GM12875 (cell line): ENCODE results near the gene ACP4.
"Not testable (repeated sequence)": the region's sequence is repeated elsewhere in the genome, so short reads cannot be mapped to it uniquely, and the experiment has no call there.

Experiments used
- H3K4me3 ChIP-seq: one replicate; pipeline ENCODE4 v1.5.1; 2011; ENCODE audit warnings: low read depth, low read length, control low read depth
- CTCF ChIP-seq: IDR thresholded peaks from 2 replicates; pipeline ENCODE4 v1.5.1; 2011; ENCODE audit warnings: low read depth, mild to moderate bottlenecking, control low read depth, inconsistent platforms, low read length, moderate library complexity, borderline replicate concordance; ENCODE audit not compliant: insufficient read depth

Gene ACP4

DNA sequence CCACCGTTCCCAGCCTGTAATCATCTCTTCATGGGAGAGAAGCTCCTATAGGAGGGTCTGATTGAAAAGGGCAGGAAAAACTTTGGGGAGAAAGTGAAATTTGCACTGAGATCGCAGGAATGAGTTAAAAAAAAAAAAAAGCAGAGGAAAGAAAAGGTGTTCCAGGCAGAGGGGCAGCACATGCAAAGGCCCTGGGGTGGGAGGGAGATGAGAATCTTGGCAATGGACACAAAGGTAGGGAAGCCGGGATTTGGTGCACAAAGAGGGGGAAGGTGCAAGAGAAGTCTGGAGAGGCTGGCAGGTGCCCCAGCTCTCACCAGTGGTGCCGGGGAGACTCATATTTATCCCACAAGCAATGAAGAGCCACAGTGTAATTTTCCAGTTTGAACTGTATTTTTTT lies 36.3 kb upstream of the ACP4 start:
- TF ChIP-seq CTCF: no peak
- no peak overlapping the region for H3K4me3 ChIP-seq

DNA sequence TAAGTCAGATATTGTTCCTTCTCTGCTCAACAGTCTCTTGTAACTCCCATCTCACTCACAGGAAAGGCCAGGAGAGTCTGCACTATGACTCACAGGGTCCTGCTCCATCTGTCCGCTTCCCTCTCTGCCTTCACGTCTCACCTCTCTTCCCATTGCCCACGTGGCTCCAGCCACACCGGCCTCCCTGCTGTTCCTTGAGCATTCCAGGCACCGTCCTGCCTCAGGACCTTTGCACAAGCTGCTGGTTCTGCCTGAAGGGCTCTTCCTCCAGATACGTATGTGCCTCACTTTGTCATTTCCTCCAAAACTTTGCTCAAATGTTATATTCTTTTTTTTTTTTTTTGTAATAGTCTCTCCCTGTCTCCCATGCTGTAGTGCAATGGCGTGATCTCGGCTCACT lies 34.0 kb upstream of the ACP4 start:
- not testable (repeated sequence) for H3K4me3 ChIP-seq

- not testable (repeated sequence) for H3K4me3 ChIP-seq
These were observed 32.6 kb upstream of the ACP4 start for GRCh38 chr19:50757624-50758023.

GRCh38 chr19:50759076-50759475 lies 31.1 kb upstream of the ACP4 start:
- H3K4me3 ChIP-seq: not testable (repeated sequence)

DNA sequence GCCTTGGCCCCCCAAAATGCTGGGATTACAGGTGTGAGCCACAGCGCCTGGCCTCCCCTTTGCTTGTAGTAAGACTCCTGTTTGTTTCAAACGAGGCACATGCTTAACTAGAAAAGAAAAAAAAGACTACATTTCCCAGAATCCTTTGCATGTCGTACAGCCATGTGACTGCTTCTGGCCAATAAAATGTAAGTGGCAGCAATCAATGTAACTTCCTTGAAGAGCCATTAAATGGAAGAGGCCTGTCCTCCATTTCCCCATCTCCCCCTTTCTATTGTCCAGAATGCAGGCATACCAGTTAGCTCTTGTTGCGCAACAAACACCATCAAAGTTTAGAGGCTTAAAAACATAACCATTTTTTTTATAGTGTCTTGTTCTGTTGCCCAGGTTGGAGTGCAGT lies 30.3 kb upstream of the ACP4 start:
- no peak overlapping the region for H3K4me3 ChIP-seq
- TF ChIP-seq CTCF: no peak

- H3K4me3 ChIP-seq: not testable (repeated sequence)
These were observed 28.7 kb upstream of the ACP4 start for GRCh38 chr19:50761501-50761900.

DNA sequence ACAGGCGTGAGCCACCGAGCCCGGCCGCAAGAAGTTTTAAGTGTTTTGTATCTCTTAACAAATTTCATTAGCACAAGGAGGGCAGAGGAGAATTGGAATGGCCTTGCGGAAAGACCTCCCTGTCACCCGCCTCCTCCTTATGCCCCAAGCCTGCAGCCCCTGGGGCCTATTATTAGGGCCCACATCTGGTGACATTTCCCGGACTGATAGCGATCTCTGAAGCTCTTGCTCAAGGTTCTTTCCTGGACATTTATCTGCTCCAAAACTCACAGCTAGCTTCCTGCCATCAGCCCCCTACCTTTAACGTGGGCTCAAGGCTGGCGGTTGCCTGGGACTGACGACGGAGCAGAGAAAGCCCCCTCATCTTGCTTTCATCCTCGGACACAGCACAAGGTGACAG lies 26.7 kb upstream of the ACP4 start:
- H3K4me3 ChIP-seq: not testable (repeated sequence)

GRCh38 chr19:50764409-50764808 lies 25.8 kb upstream of the ACP4 start:
- no peak overlapping the region for H3K4me3 ChIP-seq
- TF ChIP-seq CTCF: no peak

- H3K4me3 ChIP-seq: not testable (repeated sequence)
These were observed 23.5 kb upstream of the ACP4 start for GRCh38 chr19:50766746-50767145.

- not testable (repeated sequence) for H3K4me3 ChIP-seq
These were observed 23.0 kb upstream of the ACP4 start for GRCh38 chr19:50767263-50767662.

DNA sequence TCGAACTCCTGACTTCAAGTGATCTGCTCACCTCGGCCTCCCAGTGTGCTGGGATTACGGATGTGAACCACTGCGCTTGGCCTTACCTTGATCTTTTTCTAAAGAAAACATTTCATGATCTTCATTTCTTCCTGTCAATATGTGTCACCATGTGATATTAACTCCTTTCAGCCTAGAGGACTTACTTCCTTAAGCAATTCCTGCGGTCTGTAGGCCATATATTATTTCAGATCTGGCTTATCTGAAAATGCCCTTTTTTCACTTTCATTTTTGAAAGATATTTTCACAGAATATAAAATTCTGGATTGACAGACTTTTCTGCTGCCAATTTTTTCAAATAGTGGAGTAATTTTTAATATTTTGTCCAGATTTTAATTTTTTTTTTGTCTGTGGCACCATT lies 21.9 kb upstream of the ACP4 start:
- no peak overlapping the region for H3K4me3 ChIP-seq
- no peak for TF ChIP-seq CTCF

GRCh38 chr19:50770164-50770563 lies 20.1 kb upstream of the ACP4 start, which contains the start of gene GPR32:
TSS of gene GPR32 (plus strand) at chr19:50770464. CDS start at chr19:50770601, 137 bp downstream.
- not testable (repeated sequence) for H3K4me3 ChIP-seq
